Omental fat pad (tissue), 4 donors: ENCODE data around the gene ALS2. TPM values are rescaled to one million over a fixed set of nuclear protein-coding genes. Genes with fewer than 3 reads are reported as not detected.

Experiments used
- ATAC-seq: fragments of 150-250 bp; one replicate; pipeline ENCODE4 v1.9.1; 2016; ENCODE audit warnings: mild to moderate bottlenecking, moderate library complexity; ENCODE audit not compliant: low FRiP score
- DNase-seq: peaks from one replicate; pipeline ENCODE4 v3.0.0-alpha.2; 2019; ENCODE audit warnings: low spot score
- CTCF ChIP-seq, 3 donors: fragments of 450-650 bp; IDR thresholded peaks; one replicate each; pipeline ENCODE4 v1.5.1; 2016 to 2017; ENCODE audit warnings: antibody characterized with exemption in 3 of 3, mild to moderate bottlenecking in 3 of 3, moderate library complexity in 2 of 3
- total RNA-seq, 4 donors: library from RNA; depleted of rRNA; stranded (reverse); fragments of >200 nt; gene quantifications; one replicate each; pipeline ENCODE4 v1.1.0, GENCODE V29; 2016

The ALS2 gene
- total RNA-seq, 4 donors from 2014 or later = 13.6 to 20.4 (median 17.9) TPM

DNA sequence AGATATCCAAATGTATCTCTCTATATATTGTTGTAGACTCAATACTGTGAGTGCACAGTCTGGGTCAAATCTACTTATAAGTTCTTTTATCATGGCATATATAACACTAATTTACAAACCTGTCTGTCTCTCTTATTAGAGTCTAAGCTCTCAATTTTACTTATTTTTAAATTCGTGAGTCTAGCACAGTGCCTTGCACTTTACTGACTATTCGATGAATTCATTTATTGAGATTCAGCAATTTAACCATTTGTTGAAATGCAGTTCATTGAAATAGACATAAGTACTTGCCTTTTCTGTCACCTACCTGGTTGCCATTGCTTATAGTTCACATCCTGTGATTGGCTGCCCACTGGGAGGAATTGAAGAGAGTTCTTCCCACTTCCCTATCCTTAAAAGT lies 10.3 kb upstream of the ALS2 start:
- TF ChIP-seq CTCF (IDR thresholded peaks at IDR 0.05) = no peak
- DNase-seq = no peak
- no peak for ATAC-seq

GRCh38 chr2:201790291-201790690 lies 9.6 kb upstream of the ALS2 start:
- no peak for TF ChIP-seq CTCF (IDR thresholded peaks at IDR 0.05)
- DNase-seq = no peak
- ATAC-seq = no peak

- no peak for TF ChIP-seq CTCF (IDR thresholded peaks at IDR 0.05)
- DNase-seq = no peak
- ATAC-seq = no peak
Observed at GRCh38 chr2:201789395-201789794, 8.7 kb upstream of the ALS2 start.

- DNase-seq (no peak), ATAC-seq (no peak)
- no peak for TF ChIP-seq CTCF (IDR thresholded peaks at IDR 0.05)
Observed at GRCh38 chr2:201788371-201788770, 7.6 kb upstream of the ALS2 start.

DNA sequence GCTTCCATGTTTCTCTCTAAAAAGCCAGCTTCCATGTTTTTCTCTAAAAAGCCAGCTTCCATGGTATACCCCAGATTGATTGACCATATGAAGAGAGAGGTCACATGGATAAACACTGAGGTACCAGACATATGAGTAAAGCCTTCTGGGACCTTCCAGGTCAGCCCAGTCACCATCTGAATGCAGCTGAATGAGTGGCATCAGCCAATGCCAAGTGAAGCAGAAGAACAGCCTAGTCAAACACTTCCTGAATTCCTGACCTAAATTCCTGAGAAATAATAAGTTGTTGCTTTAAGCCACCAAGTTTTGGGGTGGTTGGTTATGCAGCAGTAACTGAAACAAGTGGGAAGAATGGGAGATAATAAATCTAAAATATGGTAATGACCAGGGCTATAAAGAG lies 5.7 kb upstream of the ALS2 start:
- ATAC-seq (no peak), DNase-seq (no peak)
- no peak for TF ChIP-seq CTCF (IDR thresholded peaks at IDR 0.05)

DNA sequence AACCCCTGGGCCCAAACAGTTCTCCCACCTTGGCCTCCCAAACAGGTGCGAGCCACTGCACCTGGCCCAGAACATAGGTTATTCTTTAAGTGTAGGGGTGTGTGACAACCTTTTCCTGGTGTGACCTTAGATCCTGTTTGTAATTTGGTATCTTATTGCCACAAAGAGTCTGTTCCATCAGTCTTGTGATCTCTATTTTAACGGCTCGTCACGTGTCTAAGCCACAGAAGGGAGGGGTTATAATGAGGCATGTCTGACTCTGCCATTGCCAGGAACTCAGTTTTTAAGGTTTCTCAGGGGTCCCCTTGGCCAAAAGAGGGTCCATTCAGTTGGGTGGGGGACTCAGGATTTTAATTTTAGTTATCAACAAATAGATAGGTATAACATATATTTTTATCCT lies 4.4 kb upstream of the ALS2 start:
- TF ChIP-seq CTCF (IDR thresholded peaks at IDR 0.05) = no peak
- DNase-seq (no peak), ATAC-seq (no peak)

DNA sequence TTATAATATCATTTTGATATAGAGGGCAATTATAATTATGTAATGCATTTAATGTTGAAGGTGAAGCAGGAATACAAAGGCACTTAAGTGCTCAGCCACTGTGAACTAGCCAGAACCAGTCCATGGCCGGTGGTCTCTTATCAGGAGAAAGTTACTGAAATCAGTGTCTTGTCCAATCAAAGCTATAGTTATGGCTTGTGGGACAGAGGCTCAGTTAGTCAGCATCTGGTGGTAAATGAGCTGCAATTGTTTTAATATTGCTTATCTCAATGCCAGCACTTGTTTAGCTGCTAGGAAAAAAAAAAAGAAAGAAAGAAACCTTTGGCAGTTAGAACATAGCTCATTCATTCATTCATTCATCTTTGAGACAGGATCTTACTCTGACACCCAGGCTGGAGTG lies 3.8 kb upstream of the ALS2 start:
- DNase-seq = no peak
- TF ChIP-seq CTCF (IDR thresholded peaks at IDR 0.05) = no peak
- no peak for ATAC-seq
